IMR-90 (cell line): ENCODE results near the gene PPP1R12B. TPM values are rescaled to one million over a fixed set of nuclear protein-coding genes. Genes with fewer than 3 reads are reported as not detected.
"Not testable (repeated sequence)": the region's sequence is repeated elsewhere in the genome, so short reads cannot be mapped to it uniquely, and the experiment has no call there.

Source experiments
- ATAC-seq: fragments of 200-7000 bp; cut with Tn5 transposase; 2 replicates; pipeline ENCODE4 v1.9.1; 2020; ENCODE audit warnings: low read depth, mild to moderate bottlenecking, moderate library complexity
- BruUV-seq: library from RNA; stranded (reverse); fragments of 400-500 nt; replicated peaks from 2 replicates; lab custom pipeline; 2021; lab: Mats Ljungman, UMichigan
- CTCF ChIA-PET: fragments of 300-600 bp; formaldehyde crosslinking; extraction: SDS; loops from one replicate; lab custom pipeline; 2021; ENCODE audit warnings: antibody characterized with exemption; lab: Yijun Ruan, JAX
- POLR2A ChIA-PET: fragments of 300-600 bp; sonication (Branson Sonifier 250); formaldehyde crosslinking; loops from one replicate; lab custom pipeline; 2022; ENCODE audit warnings: antibody characterized with exemption; ENCODE audit not compliant: unreplicated experiment; lab: Charles Lee
- DNase-seq: peaks from one replicate; pipeline ENCODE4 v3.0.0; 2013
- H2AFZ ChIP-seq: replicated peaks from 2 replicates; pipeline ENCODE3; 2013; ENCODE audit warnings: low read length, mild to moderate bottlenecking; ENCODE audit not compliant: poor library complexity
- H2AK5ac ChIP-seq: 2 replicates; pipeline ENCODE4 v1.6.1; 2013; ENCODE audit warnings: low read depth, low read length, inconsistent platforms
- H2AK9ac ChIP-seq: replicated peaks from 2 replicates; pipeline ENCODE3; 2013; ENCODE audit warnings: mild to moderate bottlenecking, low read depth, low read length, moderate library complexity; ENCODE audit not compliant: poor library complexity
- H2BK120ac ChIP-seq: 2 replicates; pipeline ENCODE4 v1.6.1; 2013; ENCODE audit warnings: low read depth, low read length, inconsistent platforms
- H2BK15ac ChIP-seq: 3 replicates; pipeline ENCODE4 v1.6.1; 2013; ENCODE audit warnings: low read depth, low read length, inconsistent platforms
- H2BK20ac ChIP-seq: 2 replicates; pipeline ENCODE4 v1.6.1; 2013; ENCODE audit warnings: low read depth, mild to moderate bottlenecking, inconsistent platforms, low read length, moderate library complexity
- H2BK5ac ChIP-seq: 2 replicates; pipeline ENCODE4 v1.6.1; 2013; ENCODE audit warnings: mild to moderate bottlenecking, low read depth, low read length, inconsistent platforms; ENCODE audit not compliant: poor library complexity, severe bottlenecking
- H3K14ac ChIP-seq: replicated peaks from 2 replicates; pipeline ENCODE4 v1.6.1; 2013; ENCODE audit warnings: low read depth, low read length, inconsistent platforms
- H3K18ac ChIP-seq: 2 replicates; pipeline ENCODE4 v1.6.1; 2013; ENCODE audit warnings: low read depth, low read length, control low read depth
- H3K23ac ChIP-seq: 2 replicates; pipeline ENCODE4 v1.6.1; 2013; ENCODE audit warnings: low read depth, low read length, inconsistent platforms
- H3K27ac ChIP-seq: 2 replicates; pipeline ENCODE4 v1.5.1; 2013; ENCODE audit warnings: mild to moderate bottlenecking, control low read depth, low read length; ENCODE audit not compliant: insufficient read depth
- H3K27me3 ChIP-seq: 2 replicates; pipeline ENCODE4 v1.6.1; 2013; ENCODE audit warnings: low read length; ENCODE audit not compliant: control insufficient read depth, insufficient read depth
- H3K36me3 ChIP-seq: 2 replicates; pipeline ENCODE4 v1.6.1; 2013; ENCODE audit warnings: low read length, mixed read lengths; ENCODE audit not compliant: control insufficient read depth, insufficient read depth
- H3K4ac ChIP-seq: 2 replicates; pipeline ENCODE4 v1.6.1; 2013; ENCODE audit warnings: low read depth, low read length, inconsistent platforms
- H3K4me1 ChIP-seq: 2 replicates; pipeline ENCODE4 v1.6.1; 2013; ENCODE audit warnings: low read length, mixed read lengths; ENCODE audit not compliant: control insufficient read depth, insufficient read depth
- H3K4me2 ChIP-seq: 2 replicates; pipeline ENCODE4 v1.6.1; 2013; ENCODE audit warnings: low read depth, mild to moderate bottlenecking, control low read depth, low read length, moderate library complexity
- H3K4me3 ChIP-seq: 2 replicates; pipeline ENCODE4 v1.5.1; 2013; ENCODE audit warnings: low read depth, mild to moderate bottlenecking, control low read depth, low read length, moderate library complexity; ENCODE audit not compliant: insufficient read depth
- H3K56ac ChIP-seq: 2 replicates; pipeline ENCODE4 v1.6.1; 2013; ENCODE audit warnings: low read length, inconsistent platforms; ENCODE audit not compliant: insufficient read depth; ENCODE audit errors: extremely low read depth
- H3K79me1 ChIP-seq, 2 experiments: 2 replicates each; pipeline ENCODE4 v1.6.1; 2013; ENCODE audit warnings: low read length in 2 of 2, inconsistent platforms in 1 of 2, low read depth in 1 of 2
- H3K9ac ChIP-seq: 2 replicates; pipeline ENCODE4 v1.6.1; 2013; ENCODE audit warnings: low read depth, low read length, control low read depth
- H3K9me1 ChIP-seq: 2 replicates; pipeline ENCODE4 v1.6.1; 2013; ENCODE audit warnings: low read length, inconsistent platforms; ENCODE audit not compliant: insufficient read depth
- H3K9me3 ChIP-seq: 2 replicates; pipeline ENCODE4 v1.6.1; 2013; ENCODE audit warnings: low read length; ENCODE audit not compliant: control insufficient read depth, insufficient read depth
- H4K20me1 ChIP-seq: 2 replicates; pipeline ENCODE4 v1.6.1; 2013; ENCODE audit warnings: low read length, inconsistent platforms; ENCODE audit not compliant: insufficient read depth
- H4K5ac ChIP-seq: 2 replicates; pipeline ENCODE4 v1.6.1; 2013; ENCODE audit warnings: mild to moderate bottlenecking, low read depth, low read length, control low read depth
- H4K8ac ChIP-seq, 2 experiments: 2 replicates each; pipeline ENCODE4 v1.6.1; 2013; ENCODE audit warnings: low read depth in 2 of 2, low read length in 2 of 2, control low read depth in 1 of 2, inconsistent platforms in 1 of 2
- H4K91ac ChIP-seq: 2 replicates; pipeline ENCODE4 v1.6.1; 2013; ENCODE audit warnings: low read depth, low read length, inconsistent platforms; ENCODE audit not compliant: insufficient read depth
- RAD21 ChIP-seq: IDR thresholded peaks from 2 replicates; pipeline ENCODE4 v1.6.1; 2012; ENCODE audit warnings: low read length, improper control_type of control experiment
- SMC3 ChIP-seq: fragments of 150-350 bp; IDR thresholded peaks from 2 replicates; pipeline ENCODE4 v1.6.1; 2016; ENCODE audit warnings: low read depth, mild to moderate bottlenecking, antibody characterized with exemption, low read length, moderate library complexity
- WGBS, 2 experiments: methylation state at CpG; one replicate each; pipeline versions ENCODE4 v1.1.5 to v1.1.7; 2013; ENCODE audit warnings: missing lambda C conversion rate in 2 of 2; ENCODE audit not compliant: insufficient read length in 1 of 2; ENCODE audit errors: extremely low coverage in 2 of 2; 5-methylcytosine and 5-hydroxymethylcytosine counted together
- dilution Hi-C: fragments of 300-500 bp; cut with HindIII; formaldehyde crosslinking; loops from one replicate; pipeline ENCODE4 v1.14.3; 2018; ENCODE audit warnings: low sequenced_read_pairs; ENCODE audit not compliant: unreplicated experiment
- in situ Hi-C: fragments of 300-500 bp; cut with MboI; formaldehyde crosslinking; loops from 3 replicates; pipeline ENCODE4 v1.14.3; 2019; ENCODE audit warnings: low sequenced_read_pairs, inconsistent platforms, mixed read lengths
- intact Hi-C: fragments of 100-400 bp; cut with micrococcal nuclease; formaldehyde crosslinking; loops from 2 replicates; pipeline ENCODE4 v1.10.0; 2022
- polyA plus RNA-seq, 3 experiments: library from polyadenylated mRNA; depleted of rRNA; stranded (reverse); fragments of >200 nt; gene quantifications; 2 replicates each; pipeline ENCODE4 v1.2.3, GENCODE V29; 2012; ENCODE audit warnings: low replicate concordance in 1 of 3
- total RNA-seq: library from RNA; depleted of rRNA; stranded (reverse); fragments of >200 nt; gene quantifications from 2 replicates; pipeline ENCODE4 v1.2.3, GENCODE V29; 2012

Gene PPP1R12B
- total and polyA plus RNA-seq, 2 of the 4 experiments (the other 2 are of a cell fraction): 8.5 to 12.0 TPM

DNA sequence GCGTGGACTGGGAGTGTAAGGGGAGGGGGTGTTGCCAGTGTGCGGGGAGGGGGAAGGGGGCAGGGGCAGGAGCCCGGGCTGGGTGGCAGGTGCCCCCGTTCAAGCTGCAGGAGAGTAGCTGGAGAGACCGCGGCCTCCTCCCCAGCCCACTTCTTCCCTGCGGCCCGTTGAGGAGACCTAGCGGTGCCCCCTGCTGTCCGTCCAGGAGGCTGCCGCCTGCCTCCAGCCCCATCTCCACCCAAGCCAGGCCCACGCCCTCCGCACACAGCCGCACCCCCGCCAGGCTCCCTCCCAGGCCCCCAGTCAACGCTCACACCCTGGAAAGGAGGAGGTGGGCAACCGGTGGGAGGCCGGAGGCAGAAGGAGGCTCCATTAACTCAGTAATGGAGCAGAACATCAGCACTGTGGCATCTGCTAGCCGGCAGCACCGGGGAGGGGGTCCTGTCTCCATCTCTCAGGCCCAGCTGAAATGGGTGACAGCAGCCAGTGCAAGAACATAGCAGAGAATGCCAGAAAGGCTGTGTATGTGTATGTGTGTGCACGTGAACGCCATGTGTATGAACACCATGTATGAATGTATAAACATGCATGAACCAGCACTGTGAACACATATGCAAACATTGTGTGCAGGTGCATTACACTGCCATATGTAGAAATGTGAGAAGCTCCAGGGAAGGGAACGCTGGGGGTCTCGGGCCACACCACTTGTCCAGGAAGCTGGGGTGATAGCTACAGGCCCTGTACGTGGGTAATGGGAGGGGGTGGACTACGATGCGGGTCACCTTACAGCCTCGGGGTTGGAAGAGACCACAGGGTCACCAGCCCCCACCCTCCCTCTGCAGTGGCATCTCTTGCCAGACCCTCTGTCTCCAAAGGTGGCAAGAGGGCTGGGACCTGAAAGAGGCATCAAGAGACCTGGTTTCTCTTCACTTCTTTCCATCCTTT is 277.2 kb downstream of the PPP1R12B start (continued):
- TF ChIP-seq RAD21 (peak; percentile 71), SMC3 (peak; percentile 60)

DNA sequence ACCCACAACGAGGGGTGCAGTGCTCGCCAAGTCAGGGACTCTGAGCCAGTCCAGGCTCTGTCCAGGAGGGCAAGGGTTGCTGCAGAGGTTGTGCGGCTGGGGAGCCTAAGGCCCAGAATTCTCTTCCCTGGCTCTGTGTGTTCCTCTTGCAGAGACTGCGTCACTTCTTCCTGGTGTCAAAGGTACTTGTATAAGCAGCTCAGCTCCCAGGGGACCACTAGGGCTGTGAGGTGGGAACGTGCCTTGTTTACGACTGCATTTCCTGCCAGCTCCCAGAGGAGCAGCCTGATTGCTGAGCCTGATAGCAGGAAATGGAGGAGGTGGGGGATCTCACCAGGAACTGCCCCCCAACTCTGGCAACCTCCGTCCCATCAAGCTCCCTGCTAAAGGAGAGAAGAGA is 278.5 kb downstream of the PPP1R12B start:
- H3K9me3 ChIP-seq, H3K36me3 ChIP-seq, H3K27ac ChIP-seq, H3K4ac ChIP-seq, H3K4me1 ChIP-seq, POLR2A ChIA-PET, H4K20me1 ChIP-seq, CTCF ChIA-PET, H3K4me3 ChIP-seq, dilution Hi-C loops, H3K23ac ChIP-seq, H2AFZ ChIP-seq, H3K18ac ChIP-seq, H2BK20ac ChIP-seq, H4K8ac ChIP-seq, H3K14ac ChIP-seq, in situ Hi-C loops, H2BK15ac ChIP-seq, DNase-seq, BruUV-seq, H3K9ac ChIP-seq, H2AK5ac ChIP-seq, H2BK5ac ChIP-seq, H3K56ac ChIP-seq, H2AK9ac ChIP-seq, H3K4me2 ChIP-seq, H4K91ac ChIP-seq, H4K5ac ChIP-seq, H3K79me1 ChIP-seq, ATAC-seq: not testable (repeated sequence)
- H2BK120ac ChIP-seq: 0 out of 2 replicates have a peak overlapping the region, but pooled peaks have one; percentile 8
- intact Hi-C loops: loop anchor here (5.0 kb wide), 1 partner anchor 285 kb away; the partner anchor contains the start of gene UBE2T
- peaks cover 22% of the 10 kb centered on the region for H3K9me1 ChIP-seq
- no CpG with 5 or more reads among the region's 7 CpGs for whole genome bisulfite sequencing, 2 experiments
- H3K27me3 ChIP-seq: peaks cover 14% of the 10 kb centered on the region
